Bone marrow (tissue), 2 donors: ENCODE results near the gene SRSF3.
"Not testable (repeated sequence)": the region's sequence is repeated elsewhere in the genome, so short reads cannot be mapped to it uniquely, and the experiment has no call there.

Experiments used
- DNase-seq, 2 donors: peaks; one replicate each; lab custom pipeline; 2025; lab: John Stamatoyannopoulos, UW

SRSF3 gene

GRCh38 chr6:36649701-36650484, 55.7 kb downstream of the SRSF3 start:
- DNase-seq = no peak

- peak in 1 of 2 donors; percentile 24 for DNase-seq
Measured at GRCh38 chr6:36650848-36651478, 56.8 kb downstream of the SRSF3 start.

GRCh38 chr6:36651659-36652379, 57.7 kb downstream of the SRSF3 start:
- no peak for DNase-seq

- not testable (repeated sequence) for DNase-seq
Measured at GRCh38 chr6:36654469-36654868, 60.3 kb downstream of the SRSF3 start.
